ENCODE data around the gene NR2F1. TPM values are rescaled to one million over a fixed set of nuclear protein-coding genes. Genes with fewer than 3 reads are reported as not detected.
A peak's percentile ranks its signal among the peaks of the same experiment; 100 is the strongest.

NR2F1 gene
- total RNA-seq, 1 experiment from 2014 or later, result not detected

DNA sequence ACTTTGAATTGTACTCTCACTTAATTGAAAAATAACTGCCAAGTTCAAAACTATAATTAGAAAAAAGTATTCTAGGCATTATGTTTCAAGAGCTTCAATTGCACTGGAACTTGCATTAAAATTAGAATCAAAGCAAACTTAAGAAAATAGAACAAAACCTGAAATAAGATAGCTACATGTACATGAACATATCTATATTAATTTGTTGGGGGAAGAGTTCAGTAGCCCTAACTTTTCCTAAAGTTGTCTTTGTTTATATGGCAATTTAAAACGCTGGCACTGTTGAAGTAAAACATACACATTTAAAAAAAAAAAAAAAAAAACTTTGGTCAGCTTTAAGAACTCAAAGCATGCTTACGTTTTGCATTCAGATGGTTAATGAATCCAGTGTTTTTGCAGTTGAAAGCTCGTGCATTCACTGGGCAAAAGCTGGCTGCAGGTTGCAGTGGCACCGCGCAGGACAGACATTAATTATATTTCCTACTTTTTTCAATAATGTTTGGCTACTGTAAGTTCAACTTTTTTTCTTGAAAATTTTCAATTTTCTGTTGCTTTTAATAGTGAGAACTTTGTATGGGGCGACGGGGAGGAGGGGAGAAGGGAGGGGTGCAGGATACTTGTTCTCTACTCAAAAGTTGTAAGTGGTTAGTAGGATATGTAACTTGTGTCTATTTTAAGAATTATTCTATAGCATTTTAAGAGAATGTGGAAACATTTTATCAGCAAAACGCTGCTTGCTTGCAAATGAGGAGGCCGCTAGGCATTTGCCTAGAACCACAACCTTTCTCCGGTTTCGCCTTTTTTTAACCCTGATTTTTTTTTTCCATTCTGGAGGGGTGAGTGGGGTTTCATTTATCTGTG, 3.9 kb downstream of the NR2F1 start:
- Histone ChIP-seq H3K9me2 (replicated peaks; ENCODE audit: insufficient read depth, low read length) (no peaks in the 10 kb centered on the region), H3K4me1 (ENCODE audit: low read length) (peaks cover 40% of the 10 kb centered on the region), H3K27me3 (ENCODE audit: low read length) (peaks cover 4% of the 10 kb centered on the region; the same call in 1 of the 2 replicates), H3K36me3 (ENCODE audit: insufficient read depth, low read length) (no peaks in the 10 kb centered on the region), H3K4me2 (ENCODE audit: low read depth, low read length, poor library complexity, severe bottlenecking) (peak overlapping the region; percentile 32), H2AFZ (ENCODE audit: low read length) (no peak overlapping the region), H3K79me2 (ENCODE audit: low read length) (no peaks in the 10 kb centered on the region), H3K9me3 (ENCODE audit: low read length) (no peaks in the 10 kb centered on the region), H3K27ac (ENCODE audit: low read length) (no peak overlapping the region), H4K20me1 (ENCODE audit: insufficient read depth, low read depth, low read length) (no peaks in the 10 kb centered on the region), H3K4me3 (ENCODE audit: low read length) (no peak overlapping the region), H3K9ac (ENCODE audit: low read length) (no peak overlapping the region)
- peak; percentile 62 for DNase-seq

DNA sequence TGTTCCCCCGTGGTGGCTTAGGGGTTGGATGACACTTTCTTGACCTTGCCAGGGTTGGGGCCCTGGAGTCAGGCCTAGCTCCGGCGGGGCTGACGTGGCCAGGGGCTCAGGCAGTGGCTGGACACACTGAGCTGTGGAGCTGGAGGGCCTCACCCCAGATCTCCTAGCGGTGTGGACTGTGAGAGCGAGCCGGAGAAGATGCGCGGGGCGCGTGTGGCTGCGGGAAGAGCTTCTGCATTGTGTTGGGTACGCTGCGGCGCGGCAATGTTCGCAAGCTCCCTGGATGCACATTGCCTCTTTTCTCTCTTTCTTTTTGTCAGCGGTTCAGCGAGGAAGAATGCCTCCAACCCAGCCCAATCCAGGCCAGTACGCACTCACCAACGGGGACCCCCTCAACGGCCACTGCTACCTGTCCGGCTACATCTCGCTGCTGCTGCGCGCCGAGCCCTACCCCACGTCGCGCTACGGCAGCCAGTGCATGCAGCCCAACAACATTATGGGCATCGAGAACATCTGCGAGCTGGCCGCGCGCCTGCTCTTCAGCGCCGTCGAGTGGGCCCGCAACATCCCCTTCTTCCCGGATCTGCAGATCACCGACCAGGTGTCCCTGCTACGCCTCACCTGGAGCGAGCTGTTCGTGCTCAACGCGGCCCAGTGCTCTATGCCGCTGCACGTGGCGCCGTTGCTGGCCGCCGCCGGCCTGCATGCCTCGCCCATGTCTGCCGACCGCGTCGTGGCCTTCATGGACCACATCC, 4.8 kb downstream of the NR2F1 start:
- no peak overlapping the region for H3K9ac ChIP-seq (ENCODE audit: low read length)

DNA sequence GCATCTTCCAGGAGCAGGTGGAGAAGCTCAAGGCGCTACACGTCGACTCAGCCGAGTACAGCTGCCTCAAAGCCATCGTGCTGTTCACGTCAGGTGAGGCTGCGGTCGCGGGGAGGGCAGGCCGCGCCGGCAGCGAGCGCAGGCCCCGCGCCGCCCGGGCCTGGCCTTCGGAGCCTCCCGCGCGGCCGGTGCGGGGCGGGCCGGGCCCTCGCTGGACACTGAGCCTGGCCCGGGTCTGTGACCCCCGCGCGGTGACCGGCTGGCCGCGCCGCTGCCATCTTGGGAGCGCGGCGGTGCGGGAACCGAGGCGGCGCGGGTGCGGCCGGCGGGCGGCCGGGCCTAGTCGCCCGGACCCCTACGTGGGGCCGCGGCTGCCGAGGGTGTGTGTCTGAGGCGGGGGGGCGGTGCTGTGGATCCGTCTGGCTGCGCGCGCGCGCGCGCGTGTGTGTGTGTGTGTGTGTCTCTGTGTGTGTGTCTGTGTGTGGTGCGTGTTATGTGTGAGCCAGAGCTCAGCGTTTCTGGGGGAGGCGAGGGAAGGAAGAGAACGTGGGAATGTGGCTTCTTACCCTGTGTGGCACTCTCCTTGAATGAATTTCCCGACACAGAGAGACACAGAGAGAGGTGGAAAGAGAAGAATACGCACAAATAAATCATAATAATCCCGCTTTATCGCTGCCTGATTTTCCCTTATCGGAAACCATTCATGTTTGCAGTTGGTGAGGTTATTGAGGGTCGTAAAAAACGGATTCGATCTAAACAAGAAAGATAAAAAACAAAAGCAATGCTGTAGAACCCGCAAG, 5.5 kb downstream of the NR2F1 start:
- Histone ChIP-seq H3K9ac (ENCODE audit: low read length) (no peak overlapping the region), H3K9me3 (ENCODE audit: low read length) (no peaks in the 10 kb centered on the region), H3K4me2 (ENCODE audit: low read depth, low read length, poor library complexity, severe bottlenecking) (no peak overlapping the region), H3K79me2 (ENCODE audit: low read length) (no peaks in the 10 kb centered on the region), H3K9me2 (replicated peaks; ENCODE audit: insufficient read depth, low read length) (no peaks in the 10 kb centered on the region), H3K36me3 (ENCODE audit: insufficient read depth, low read length) (no peaks in the 10 kb centered on the region), H4K20me1 (ENCODE audit: insufficient read depth, low read depth, low read length) (no peaks in the 10 kb centered on the region), H3K4me1 (ENCODE audit: low read length) (peaks cover 25% of the 10 kb centered on the region), H3K4me3 (ENCODE audit: low read length) (no peak overlapping the region), H3K27ac (ENCODE audit: low read length) (no peak overlapping the region), H2AFZ (ENCODE audit: low read length) (no peak overlapping the region), H3K27me3 (ENCODE audit: low read length) (peaks cover 4% of the 10 kb centered on the region; the same call in 1 of the 2 replicates)
- DNase-seq, result no peak

More for the DNA sequence above, 4.8 kb downstream of the NR2F1 start:
- H3K27ac ChIP-seq (ENCODE audit: low read length), result no peak overlapping the region
- no peaks in the 10 kb centered on the region for H3K9me2 ChIP-seq (replicated peaks; ENCODE audit: insufficient read depth, low read length)
- DNase-seq, result no peak
- H3K4me1 ChIP-seq (ENCODE audit: low read length), result peaks cover 32% of the 10 kb centered on the region
- H2AFZ ChIP-seq (ENCODE audit: low read length), result no peak overlapping the region
- no peaks in the 10 kb centered on the region for H3K9me3 ChIP-seq (ENCODE audit: low read length)
- H3K4me3 ChIP-seq (ENCODE audit: low read length), result no peak overlapping the region
- H3K4me2 ChIP-seq (ENCODE audit: low read depth, low read length, poor library complexity, severe bottlenecking), result peak overlapping the region; percentile 32
- H3K27me3 ChIP-seq (ENCODE audit: low read length), result peaks cover 4% of the 10 kb centered on the region; the same call in 1 of the 2 replicates
- H3K36me3 ChIP-seq (ENCODE audit: insufficient read depth, low read length), result no peaks in the 10 kb centered on the region
- no peaks in the 10 kb centered on the region for H3K79me2 ChIP-seq (ENCODE audit: low read length)
- H4K20me1 ChIP-seq (ENCODE audit: insufficient read depth, low read depth, low read length), result no peaks in the 10 kb centered on the region

DNA sequence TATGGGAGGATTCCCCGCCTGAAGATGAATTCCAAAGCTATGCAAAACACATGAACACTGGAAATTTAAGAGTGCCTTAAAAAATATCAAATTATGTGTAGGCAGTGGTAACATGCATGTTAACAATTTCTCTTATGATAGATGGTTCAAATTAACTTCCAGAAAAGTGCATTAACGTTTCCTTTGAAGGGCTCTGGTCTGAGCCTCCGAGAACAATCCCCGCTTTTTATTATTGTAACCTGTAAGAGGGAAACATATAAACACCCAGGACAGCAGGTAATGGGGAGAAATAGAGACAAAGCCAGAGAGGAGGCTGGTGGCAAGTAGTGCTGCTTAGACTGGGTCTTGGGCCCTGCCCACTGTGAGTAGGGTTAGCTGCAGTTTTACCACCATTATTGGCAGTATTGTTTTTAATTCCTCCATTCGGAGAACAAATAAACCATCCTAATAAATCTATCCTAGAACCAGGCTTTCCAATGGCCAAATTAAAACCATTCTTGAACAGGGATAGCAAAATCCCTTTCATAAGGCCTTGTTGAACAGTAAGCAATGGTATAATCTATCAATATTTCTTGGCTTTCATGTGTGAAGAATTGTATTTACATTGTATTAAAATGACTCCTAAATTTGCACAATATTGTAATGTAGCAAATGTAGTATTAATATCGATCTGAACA, 6.3 kb downstream of the NR2F1 start:
- Histone ChIP-seq H3K4me3 (ENCODE audit: low read length) (no peak overlapping the region), H3K27me3 (ENCODE audit: low read length) (peaks cover 4% of the 10 kb centered on the region; the same call in 1 of the 2 replicates), H3K4me2 (ENCODE audit: low read depth, low read length, poor library complexity, severe bottlenecking) (no peak overlapping the region), H3K27ac (ENCODE audit: low read length) (no peak overlapping the region), H3K9me3 (ENCODE audit: low read length) (no peaks in the 10 kb centered on the region), H3K36me3 (ENCODE audit: insufficient read depth, low read length) (no peaks in the 10 kb centered on the region), H3K9ac (ENCODE audit: low read length) (no peak overlapping the region), H3K9me2 (replicated peaks; ENCODE audit: insufficient read depth, low read length) (no peaks in the 10 kb centered on the region), H2AFZ (ENCODE audit: low read length) (no peak overlapping the region), H3K79me2 (ENCODE audit: low read length) (no peaks in the 10 kb centered on the region), H4K20me1 (ENCODE audit: insufficient read depth, low read depth, low read length) (no peaks in the 10 kb centered on the region), H3K4me1 (ENCODE audit: low read length) (peaks cover 22% of the 10 kb centered on the region)
- no peak for DNase-seq

DNA sequence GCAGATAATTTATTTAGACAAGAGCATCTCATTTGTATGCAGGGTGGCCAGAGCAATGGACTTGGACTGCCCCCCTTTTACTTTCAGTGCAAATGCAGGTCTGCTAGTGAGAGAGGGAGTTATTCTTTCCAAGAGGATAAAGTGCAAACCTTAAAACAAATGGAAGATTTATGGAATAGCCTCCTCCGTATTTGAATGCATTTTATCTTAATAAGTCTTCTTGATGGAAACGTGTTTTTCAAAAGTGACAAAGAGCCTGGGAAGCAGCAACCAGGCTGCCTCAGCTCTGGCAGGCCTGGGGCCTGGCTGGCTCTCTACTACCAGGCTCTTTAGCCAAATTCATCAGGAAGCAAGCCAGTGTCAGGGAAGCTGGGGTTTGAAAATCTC, 6.8 kb downstream of the NR2F1 start:
- H4K20me1 ChIP-seq (ENCODE audit: insufficient read depth, low read depth, low read length), result no peaks in the 10 kb centered on the region
- no peak overlapping the region for H3K27ac ChIP-seq (ENCODE audit: low read length)
- peaks cover 4% of the 10 kb centered on the region; the same call in 1 of the 2 replicates for H3K27me3 ChIP-seq (ENCODE audit: low read length)
- no peak overlapping the region for H2AFZ ChIP-seq (ENCODE audit: low read length)
- H3K4me3 ChIP-seq (ENCODE audit: low read length), result no peak overlapping the region
- no peaks in the 10 kb centered on the region for H3K9me2 ChIP-seq (replicated peaks; ENCODE audit: insufficient read depth, low read length)
- no peak overlapping the region for H3K9ac ChIP-seq (ENCODE audit: low read length)
- H3K36me3 ChIP-seq (ENCODE audit: insufficient read depth, low read length), result no peaks in the 10 kb centered on the region
- no peaks in the 10 kb centered on the region for H3K9me3 ChIP-seq (ENCODE audit: low read length)
- peaks cover 22% of the 10 kb centered on the region for H3K4me1 ChIP-seq (ENCODE audit: low read length)
- H3K4me2 ChIP-seq (ENCODE audit: low read depth, low read length, poor library complexity, severe bottlenecking), result no peak overlapping the region
- H3K79me2 ChIP-seq (ENCODE audit: low read length), result no peaks in the 10 kb centered on the region
- DNase-seq, result no peak

DNA sequence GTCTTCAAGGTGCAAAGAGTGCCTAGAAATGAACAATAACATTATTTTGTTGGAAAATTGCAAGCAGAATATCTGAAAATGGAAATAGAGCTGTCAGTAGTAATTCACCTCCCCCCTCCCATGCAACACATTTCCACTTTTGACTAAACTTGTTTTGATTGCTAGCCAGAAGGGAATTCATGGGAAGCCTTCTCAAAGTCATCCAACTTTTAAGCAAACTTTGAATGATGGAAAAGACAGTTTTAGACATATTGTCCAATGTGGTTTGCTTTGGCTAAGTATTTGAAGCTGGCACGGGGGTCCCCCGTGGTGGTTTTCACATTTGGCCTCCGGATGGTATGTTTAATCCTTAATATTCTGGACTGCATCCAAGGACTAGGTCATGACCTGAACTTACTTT, 7.5 kb downstream of the NR2F1 start:
- Histone ChIP-seq H4K20me1 (ENCODE audit: insufficient read depth, low read depth, low read length) (no peaks in the 10 kb centered on the region), H2AFZ (ENCODE audit: low read length) (no peak overlapping the region), H3K4me2 (ENCODE audit: low read depth, low read length, poor library complexity, severe bottlenecking) (no peak overlapping the region), H3K4me1 (ENCODE audit: low read length) (peaks cover 22% of the 10 kb centered on the region), H3K4me3 (ENCODE audit: low read length) (no peak overlapping the region), H3K27ac (ENCODE audit: low read length) (no peak overlapping the region), H3K9ac (ENCODE audit: low read length) (no peak overlapping the region), H3K27me3 (ENCODE audit: low read length) (peaks cover 4% of the 10 kb centered on the region; the same call in 1 of the 2 replicates), H3K9me3 (ENCODE audit: low read length) (no peaks in the 10 kb centered on the region), H3K79me2 (ENCODE audit: low read length) (no peaks in the 10 kb centered on the region), H3K9me2 (replicated peaks; ENCODE audit: insufficient read depth, low read length) (no peaks in the 10 kb centered on the region), H3K36me3 (ENCODE audit: insufficient read depth, low read length) (no peaks in the 10 kb centered on the region)
- DNase-seq, result no peak

DNA sequence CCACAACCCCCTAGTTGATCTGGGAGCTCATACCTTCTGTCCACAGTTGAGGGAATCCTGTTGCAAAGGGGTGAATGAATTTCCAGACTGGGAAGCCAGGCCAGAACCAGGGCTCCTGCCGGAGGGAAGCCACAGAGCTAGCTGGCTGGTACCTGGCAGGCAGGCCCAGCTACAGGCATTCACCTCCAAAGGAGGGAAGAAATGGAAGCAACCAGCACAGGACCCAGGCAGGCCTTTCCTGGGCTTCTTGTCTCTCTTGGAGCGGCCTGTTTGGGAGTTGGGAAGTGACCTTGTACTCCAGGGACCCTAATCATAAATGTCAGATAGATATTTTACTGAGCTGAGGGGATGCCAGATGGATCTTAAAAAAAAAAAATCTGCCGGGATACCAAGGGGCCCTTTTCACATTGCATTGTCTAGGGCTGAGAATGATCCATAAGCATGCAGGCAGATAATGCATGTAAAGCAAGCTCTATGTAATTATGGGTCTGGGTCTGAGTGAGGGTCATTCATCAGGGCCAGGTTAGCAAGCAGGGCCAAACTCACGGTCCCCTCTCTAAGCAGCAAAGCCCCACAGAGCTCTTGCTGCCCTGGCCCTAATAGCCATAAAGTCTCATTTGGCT, 8.4 kb downstream of the NR2F1 start:
- no peak overlapping the region for H3K4me2 ChIP-seq (ENCODE audit: low read depth, low read length, poor library complexity, severe bottlenecking)
- no peak overlapping the region for H3K27ac ChIP-seq (ENCODE audit: low read length)
- no peak overlapping the region for H3K4me3 ChIP-seq (ENCODE audit: low read length)
- H3K4me1 ChIP-seq (ENCODE audit: low read length), result peaks cover 13% of the 10 kb centered on the region
- no peaks in the 10 kb centered on the region for H4K20me1 ChIP-seq (ENCODE audit: insufficient read depth, low read depth, low read length)
- no peaks in the 10 kb centered on the region for H3K27me3 ChIP-seq (ENCODE audit: low read length)
- H3K9me2 ChIP-seq (replicated peaks; ENCODE audit: insufficient read depth, low read length), result no peaks in the 10 kb centered on the region
- H3K36me3 ChIP-seq (ENCODE audit: insufficient read depth, low read length), result no peaks in the 10 kb centered on the region
- H3K9ac ChIP-seq (ENCODE audit: low read length), result no peak overlapping the region
- H2AFZ ChIP-seq (ENCODE audit: low read length), result no peak overlapping the region
- no peaks in the 10 kb centered on the region for H3K9me3 ChIP-seq (ENCODE audit: low read length)
- DNase-seq, result no peak
- no peaks in the 10 kb centered on the region for H3K79me2 ChIP-seq (ENCODE audit: low read length)

Data from Karpas-422 (cell line).